Coronary artery (tissue), 2 donors: ENCODE data around the gene ESD.
"Not testable (repeated sequence)": the region's sequence is repeated elsewhere in the genome, so short reads cannot be mapped to it uniquely, and the experiment has no call there.

ENCODE experiments used
- DNase-seq: peaks from one replicate; pipeline ENCODE4 v3.0.0-alpha.2; 2017; ENCODE audit warnings: low spot score
- H3K27ac ChIP-seq, 2 donors: fragments of 200-600 bp; sonication (generic); one replicate each; pipeline ENCODE4 v1.5.1; 2016 to 2019
- H3K4me3 ChIP-seq: fragments of 200-600 bp; sonication (generic); 2 replicates; pipeline ENCODE4 v1.5.1; 2016; ENCODE audit warnings: mild to moderate bottlenecking, moderate library complexity
- CTCF ChIP-seq: fragments of 200-600 bp; sonication (generic); IDR thresholded peaks from one replicate; pipeline ENCODE4 v1.5.1; 2019; ENCODE audit warnings: antibody characterized with exemption

ESD gene

DNA sequence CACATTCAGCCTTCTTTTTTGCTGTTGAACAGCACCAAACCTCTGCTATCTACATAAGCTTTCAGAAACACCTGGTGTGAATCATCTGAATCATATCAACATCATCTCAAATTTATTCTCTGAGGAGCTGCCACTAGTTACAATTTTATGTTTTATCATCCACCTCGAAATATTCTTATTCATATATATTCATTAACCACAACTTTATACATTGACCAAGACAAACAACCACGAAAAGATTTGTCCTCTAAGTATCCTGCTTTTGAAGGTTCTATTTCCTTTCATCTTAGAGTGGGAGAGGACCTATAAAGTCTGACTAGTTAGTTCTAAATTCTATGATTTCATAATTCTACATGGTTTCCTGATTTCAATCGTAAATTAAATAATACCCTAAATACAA, 18.9 kb downstream of the ESD start:
- no peak for DNase-seq

GRCh38 chr13:46775385-46776107, 21.4 kb downstream of the ESD start:
- TF ChIP-seq CTCF, result no peak
- peak overlapping the region; percentile 60 to 83 for H3K27ac ChIP-seq
- no peak for DNase-seq

More for the DNA sequence above, 18.9 kb downstream of the ESD start:
- H3K4me3 ChIP-seq, result no peak overlapping the region
- no peak for TF ChIP-seq CTCF
- peak overlapping the region; percentile 29 to 68 for H3K27ac ChIP-seq

GRCh38 chr13:46773541-46773940, 23.4 kb downstream of the ESD start:
- no peak for TF ChIP-seq CTCF
- Histone ChIP-seq H3K4me3 (no peak overlapping the region), H3K27ac (peak overlapping the region; percentile 60 to 64)
- no peak for DNase-seq

More at GRCh38 chr13:46775385-46776107, 21.4 kb downstream of the ESD start:
- no peak overlapping the region for H3K4me3 ChIP-seq

DNA sequence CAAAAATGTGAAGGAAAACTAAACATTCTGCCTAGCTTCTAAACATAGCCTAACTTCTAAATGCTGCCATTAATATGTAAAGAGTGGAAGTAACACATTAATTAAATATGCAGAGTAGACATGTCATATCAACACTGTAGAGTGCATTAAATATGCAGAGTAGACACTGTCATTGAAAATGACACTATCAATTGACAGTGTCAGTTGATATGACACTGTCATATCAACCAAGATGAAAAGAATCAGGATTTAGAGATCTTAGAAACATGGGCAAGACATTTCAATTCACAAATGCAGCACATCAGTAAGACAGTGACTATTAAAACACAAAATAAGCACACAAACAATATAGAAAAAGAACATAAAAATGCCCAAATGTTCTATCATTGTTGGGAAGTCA, 25.3 kb downstream of the ESD start:
- no peak overlapping the region for H3K4me3 ChIP-seq
- no peak for DNase-seq
- no peak for TF ChIP-seq CTCF
- H3K27ac ChIP-seq, result no peak overlapping the region

DNA sequence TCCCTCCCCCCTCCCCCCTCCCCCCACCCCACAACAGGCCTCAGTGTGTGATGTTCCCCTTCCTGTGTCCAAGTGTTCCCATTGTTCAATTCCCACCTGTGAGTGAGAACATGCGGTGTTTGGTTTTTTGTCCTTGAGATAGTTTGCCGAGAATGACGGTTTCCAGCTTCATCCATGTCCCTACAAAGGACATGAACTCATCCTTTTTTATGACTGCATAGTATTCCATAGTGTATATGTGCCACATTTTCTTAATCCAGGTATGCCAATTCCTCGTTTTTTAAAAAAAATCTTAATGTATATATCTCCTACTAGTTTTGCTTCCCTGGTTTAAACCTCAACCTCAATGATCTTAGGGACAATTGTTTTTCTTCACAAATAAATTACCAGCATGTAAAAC, 27.0 kb downstream of the ESD start:
- not testable (repeated sequence) for DNase-seq, H3K27ac ChIP-seq, H3K4me3 ChIP-seq

DNA sequence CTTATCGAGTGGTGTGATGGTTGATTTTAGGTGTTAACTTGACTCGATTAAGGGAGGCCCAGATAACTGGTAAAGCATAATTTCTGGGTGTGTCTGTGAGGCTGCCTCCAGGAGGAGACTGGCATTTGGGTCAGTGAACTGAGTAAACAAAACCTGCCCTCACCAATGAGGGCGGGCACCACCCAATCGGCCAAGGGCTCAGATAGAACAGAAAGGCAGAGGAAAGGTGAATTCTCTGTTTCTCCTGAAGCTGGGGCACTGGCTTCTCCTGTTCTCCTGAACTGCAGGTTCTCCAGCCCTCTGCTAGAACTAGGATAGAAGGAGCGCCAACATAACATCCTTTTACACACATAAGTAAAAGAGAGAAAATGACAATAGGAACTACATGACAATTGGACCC, 35.1 kb downstream of the ESD start:
- H3K4me3 ChIP-seq, result no peak overlapping the region
- no peak for TF ChIP-seq CTCF
- DNase-seq, result no peak
- no peak overlapping the region for H3K27ac ChIP-seq

DNA sequence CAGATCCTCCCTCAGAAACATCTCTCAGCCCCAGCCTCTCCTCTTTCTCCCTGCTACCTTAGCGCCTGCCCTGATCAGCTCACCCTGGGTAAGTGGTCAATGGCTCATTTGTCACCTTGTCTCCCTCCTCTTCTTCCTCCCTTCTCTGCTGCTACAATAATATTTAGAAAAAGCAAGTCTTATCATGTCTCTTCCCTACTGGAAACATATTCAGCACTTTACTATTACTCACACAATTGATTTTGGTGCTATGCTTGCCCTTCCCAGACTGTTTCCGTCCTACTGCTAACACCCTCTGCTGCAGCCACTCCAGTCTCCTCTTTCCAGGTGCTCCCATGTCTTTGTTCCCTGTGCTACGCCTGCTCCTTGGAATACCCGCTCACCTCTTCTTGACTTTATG, 35.8 kb downstream of the ESD start:
- H3K27ac ChIP-seq, result no peak overlapping the region
- no peak for DNase-seq
- no peak for TF ChIP-seq CTCF
- no peak overlapping the region for H3K4me3 ChIP-seq
